K562 (cell line): ENCODE data around the gene POLR3G. TPM values are rescaled to one million over a fixed set of nuclear protein-coding genes. Genes with fewer than 3 reads are reported as not detected.

Experiments
- ATAC-seq: fragments of 200-7000 bp; cut with Tn5 transposase; 3 replicates; pipeline ENCODE4 v1.9.1; 2020; ENCODE audit warnings: moderate library complexity
- BruUV-seq: library from RNA; stranded (reverse); fragments of 400-500 nt; replicated peaks from 2 replicates; lab custom pipeline; 2021; lab: Mats Ljungman, UMichigan
- CTCF ChIA-PET: fragments of 300-600 bp; formaldehyde crosslinking; extraction: SDS; loops from one replicate; lab custom pipeline; 2021; ENCODE audit warnings: low intra/inter-chr PET ratio; lab: Yijun Ruan, JAX
- POLR2A ChIA-PET: fragments of 300-600, 350-650 bp; sonication (Branson Sonifier 250); formaldehyde crosslinking; extraction: SDS; loops from one replicate; lab custom pipeline; 2021; ENCODE audit warnings: antibody characterized with exemption, inconsistent platforms; lab: Yijun Ruan, JAX
- DNase-seq, 4 experiments: peaks; one replicate each; pipeline versions ENCODE4 v3.0.0 to v3.0.0-alpha.2; 2011 to 2018; ENCODE audit warnings: low spot score in 3 of 4, mixed read lengths in 3 of 4; ENCODE audit errors: extremely low read depth in 1 of 4
- FAIRE-seq: peaks from 2 replicates; lab custom pipeline; 2011; peaks lifted over from hg19 to GRCh38; lab: Jason Lieb, UNC
- H2AFZ ChIP-seq: 2 replicates; pipeline ENCODE4 v1.6.0; 2011; ENCODE audit warnings: low read depth, low read length, control low read depth, inconsistent platforms
- H3K27ac ChIP-seq: fragments of 200-600 bp; 3 replicates; pipeline ENCODE4 v1.8.0; 2011; ENCODE audit warnings: low read depth, mild to moderate bottlenecking, control low read depth, inconsistent platforms, low read length, moderate library complexity, mixed read lengths; ENCODE audit errors: extremely low read depth
- H3K27me3 ChIP-seq, 2 experiments: fragments of 300-600 bp in 1 of 2; 2 replicates in 1 of 2; 3 replicates in 1 of 2; pipeline versions ENCODE4 v1.6.0 to v1.8.0; 2011; ENCODE audit warnings: inconsistent platforms in 2 of 2, low read length in 2 of 2, mild to moderate bottlenecking in 1 of 2, mixed read lengths in 1 of 2, moderate library complexity in 1 of 2; ENCODE audit not compliant: control insufficient read depth in 2 of 2, insufficient read depth in 2 of 2
- H3K36me3 ChIP-seq: fragments of 300-600 bp; 3 replicates; pipeline ENCODE4 v1.8.0; 2011; ENCODE audit warnings: mild to moderate bottlenecking, low read length, inconsistent platforms; ENCODE audit not compliant: control insufficient read depth, insufficient read depth
- H3K4me1 ChIP-seq, 2 experiments: fragments of 200-600 bp in 1 of 2; replicated peaks in 1 of 2; 2 replicates in 1 of 2; 3 replicates in 1 of 2; pipeline versions ENCODE4 v1.5.1 to v1.8.0; 2011; ENCODE audit warnings: inconsistent platforms in 2 of 2, low read length in 2 of 2, mild to moderate bottlenecking in 1 of 2, mixed read lengths in 1 of 2, moderate library complexity in 1 of 2; ENCODE audit not compliant: control insufficient read depth in 2 of 2, insufficient read depth in 2 of 2
- H3K4me2 ChIP-seq: 2 replicates; pipeline ENCODE4 v1.6.1; 2011; ENCODE audit warnings: low read length, control low read depth, inconsistent platforms, mixed read lengths; ENCODE audit not compliant: insufficient read depth
- H3K4me3 ChIP-seq: fragments of 200-600 bp; sonication (generic), shearing (Covaris generic); 2 replicates; pipeline ENCODE4 v1.5.1; 2016; ENCODE audit warnings: control low read depth, inconsistent platforms
- H3K79me2 ChIP-seq: fragments of 200-600 bp; 3 replicates; pipeline ENCODE4 v1.8.0; 2011; ENCODE audit warnings: low read length, inconsistent platforms; ENCODE audit not compliant: control insufficient read depth, insufficient read depth
- H3K9ac ChIP-seq, 2 experiments: 2 replicates each; pipeline versions ENCODE4 v1.6.0 to v1.6.1; 2011; ENCODE audit warnings: low read depth in 2 of 2, low read length in 2 of 2, control low read depth in 1 of 2, inconsistent platforms in 1 of 2, mild to moderate bottlenecking in 1 of 2, mixed read lengths in 1 of 2; ENCODE audit not compliant: insufficient read depth in 1 of 2
- H3K9me1 ChIP-seq: one replicate; pipeline ENCODE4 v1.6.0; 2011; ENCODE audit warnings: inconsistent platforms, mild to moderate bottlenecking, low read length, moderate library complexity; ENCODE audit not compliant: control insufficient read depth, insufficient read depth
- H3K9me3 ChIP-seq: replicated peaks from 2 replicates; pipeline ENCODE4 v1.5.1; 2011; ENCODE audit warnings: low read depth, low read length, inconsistent platforms; ENCODE audit not compliant: control insufficient read depth, insufficient read depth
- H4K20me1 ChIP-seq: replicated peaks from 2 replicates; pipeline ENCODE4 v1.6.1; 2011; ENCODE audit warnings: low read length, inconsistent platforms, mixed read lengths; ENCODE audit not compliant: control insufficient read depth, insufficient read depth
- NFIC ChIP-seq: fragments of 450-650 bp; IDR thresholded peaks from 2 replicates; pipeline ENCODE4 v1.6.1; 2017; ENCODE audit warnings: mild to moderate bottlenecking, inconsistent platforms
- whole genome bisulfite sequencing: fragments of 100-300 bp; shearing (Covaris generic); methylation state at CpG from one replicate; pipeline ENCODE4 v1.1.6; 2016; ENCODE audit warnings: low coverage, mixed read lengths; ENCODE audit not compliant: insufficient coverage; ENCODE audit errors: missing lambda C conversion rate; 5-methylcytosine and 5-hydroxymethylcytosine counted together
- in situ Hi-C: fragments of 300-500 bp; cut with MboI; formaldehyde crosslinking; loops from 4 replicates; pipeline ENCODE4 v1.15.0; 2018; ENCODE audit warnings: inconsistent platforms, mixed read lengths
- intact Hi-C: fragments of 100-400 bp; cut with micrococcal nuclease; formaldehyde crosslinking; loops from 2 replicates; pipeline ENCODE4 v1.14.2; 2022
- polyA plus RNA-seq, 8 experiments: library from polyadenylated mRNA; depleted of rRNA in 4 of 8; stranded (reverse) in 5 of 8; unstranded in 3 of 8; fragments of >200 nt; fragmentation: Nextera tagmentation in 2 of 8; fragmentation: Illumina TruSeq in 1 of 8; extraction: Ambion mirVana in 2 of 8; extraction: Trizol in 1 of 8; gene quantifications; 2 replicates each; pipeline versions ENCODE4 v1.2.1 to v1.2.3, GENCODE V29; 2011 to 2014; ENCODE audit warnings: inconsistent platforms in 1 of 8, missing spikeins in 1 of 8
- total RNA-seq, 7 experiments: library from RNA; depleted of rRNA in 6 of 7; stranded (reverse); fragments of >200 nt in 6 of 7; fragmentation: Illumina TruSeq in 2 of 7; extraction: Trizol in 2 of 7; gene quantifications; 2 replicates each; pipeline versions ENCODE4 v1.2.1 to v1.2.3, GENCODE V29; 2011 to 2021; ENCODE audit warnings: low replicate concordance in 1 of 7
- TF ChIP-seq, protein P1 (sequence below): fragments of 250-450 bp; sonication (Bioruptor Pico); IDR thresholded peaks from 2 replicates; pipeline ENCODE4 v1.4.0; 2020; ENCODE audit warnings: mild to moderate bottlenecking, moderate library complexity, borderline replicate concordance
- TF ChIP-seq, protein P2 (sequence below), 2 experiments: IDR thresholded peaks in 1 of 2; conservative IDR thresholded peaks in 1 of 2; 2 replicates each; pipeline ENCODE4 v1.6.1; 2016; ENCODE audit warnings: low read depth in 2 of 2, mild to moderate bottlenecking in 1 of 2, missing compliant biosample characterization in 1 of 2, missing genetic modification characterization in 1 of 2, moderate library complexity in 1 of 2
- TF ChIP-seq, protein P3 (sequence below): fragments of 450-650 bp; IDR thresholded peaks from 2 replicates; pipeline ENCODE4 v1.6.1; 2016; ENCODE audit warnings: borderline replicate concordance

The POLR3G gene
- total and polyA plus RNA-seq, 9 of the 15 experiments (the other 6 are each of a cell fraction or from before 2014, with no cell fraction given), result 39.0 to 111 (median 59.0) TPM

DNA sequence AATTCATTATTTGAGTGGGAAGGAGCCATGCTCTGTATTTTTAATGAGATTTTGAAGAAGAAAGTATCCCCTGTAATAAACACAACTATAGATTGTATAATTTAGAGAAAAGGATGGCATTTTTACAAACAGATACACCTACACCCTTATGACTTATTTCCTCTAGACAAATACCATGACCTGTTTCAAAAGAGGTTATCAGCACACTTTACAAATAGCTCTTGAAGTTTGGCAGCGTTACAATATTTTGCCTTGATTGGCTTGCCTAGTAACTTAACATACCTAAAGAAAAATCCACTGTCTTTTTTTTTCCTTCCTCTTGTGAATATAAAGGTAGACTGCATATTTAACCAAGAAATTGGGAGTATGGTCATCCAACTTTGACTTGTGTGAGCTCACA lies 36.6 kb upstream of the POLR3G start:
- BruUV-seq, result no TSS peak
- FAIRE-seq, result no peak

More for the DNA sequence above, 36.6 kb upstream of the POLR3G start:
- no peaks in the 10 kb centered on the region for H3K36me3 ChIP-seq
- H4K20me1 ChIP-seq, result no peaks in the 10 kb centered on the region
- no peak overlapping the region for H3K4me3 ChIP-seq
- H3K9me1 ChIP-seq, result no peaks in the 10 kb centered on the region
- TF ChIP-seq, protein P1, sequence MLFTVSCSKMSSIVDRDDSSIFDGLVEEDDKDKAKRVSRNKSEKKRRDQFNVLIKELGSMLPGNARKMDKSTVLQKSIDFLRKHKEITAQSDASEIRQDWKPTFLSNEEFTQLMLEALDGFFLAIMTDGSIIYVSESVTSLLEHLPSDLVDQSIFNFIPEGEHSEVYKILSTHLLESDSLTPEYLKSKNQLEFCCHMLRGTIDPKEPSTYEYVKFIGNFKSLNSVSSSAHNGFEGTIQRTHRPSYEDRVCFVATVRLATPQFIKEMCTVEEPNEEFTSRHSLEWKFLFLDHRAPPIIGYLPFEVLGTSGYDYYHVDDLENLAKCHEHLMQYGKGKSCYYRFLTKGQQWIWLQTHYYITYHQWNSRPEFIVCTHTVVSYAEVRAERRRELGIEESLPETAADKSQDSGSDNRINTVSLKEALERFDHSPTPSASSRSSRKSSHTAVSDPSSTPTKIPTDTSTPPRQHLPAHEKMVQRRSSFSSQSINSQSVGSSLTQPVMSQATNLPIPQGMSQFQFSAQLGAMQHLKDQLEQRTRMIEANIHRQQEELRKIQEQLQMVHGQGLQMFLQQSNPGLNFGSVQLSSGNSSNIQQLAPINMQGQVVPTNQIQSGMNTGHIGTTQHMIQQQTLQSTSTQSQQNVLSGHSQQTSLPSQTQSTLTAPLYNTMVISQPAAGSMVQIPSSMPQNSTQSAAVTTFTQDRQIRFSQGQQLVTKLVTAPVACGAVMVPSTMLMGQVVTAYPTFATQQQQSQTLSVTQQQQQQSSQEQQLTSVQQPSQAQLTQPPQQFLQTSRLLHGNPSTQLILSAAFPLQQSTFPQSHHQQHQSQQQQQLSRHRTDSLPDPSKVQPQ, result no peak
- TF ChIP-seq, protein P2, sequence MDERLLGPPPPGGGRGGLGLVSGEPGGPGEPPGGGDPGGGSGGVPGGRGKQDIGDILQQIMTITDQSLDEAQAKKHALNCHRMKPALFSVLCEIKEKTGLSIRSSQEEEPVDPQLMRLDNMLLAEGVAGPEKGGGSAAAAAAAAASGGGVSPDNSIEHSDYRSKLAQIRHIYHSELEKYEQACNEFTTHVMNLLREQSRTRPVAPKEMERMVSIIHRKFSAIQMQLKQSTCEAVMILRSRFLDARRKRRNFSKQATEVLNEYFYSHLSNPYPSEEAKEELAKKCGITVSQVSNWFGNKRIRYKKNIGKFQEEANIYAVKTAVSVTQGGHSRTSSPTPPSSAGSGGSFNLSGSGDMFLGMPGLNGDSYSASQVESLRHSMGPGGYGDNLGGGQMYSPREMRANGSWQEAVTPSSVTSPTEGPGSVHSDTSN (CRISPR knock-in tag; IDR thresholded peaks at IDR 0.05; ENCODE audit: low read depth), result no peak
- TF ChIP-seq, protein P2 (tag; conservative IDR thresholded peaks at IDR 0.05; ENCODE audit: low read depth), result 0 out of 2 replicates have a peak, but pooled peaks have one; percentile 6
- TF ChIP-seq, protein P3, sequence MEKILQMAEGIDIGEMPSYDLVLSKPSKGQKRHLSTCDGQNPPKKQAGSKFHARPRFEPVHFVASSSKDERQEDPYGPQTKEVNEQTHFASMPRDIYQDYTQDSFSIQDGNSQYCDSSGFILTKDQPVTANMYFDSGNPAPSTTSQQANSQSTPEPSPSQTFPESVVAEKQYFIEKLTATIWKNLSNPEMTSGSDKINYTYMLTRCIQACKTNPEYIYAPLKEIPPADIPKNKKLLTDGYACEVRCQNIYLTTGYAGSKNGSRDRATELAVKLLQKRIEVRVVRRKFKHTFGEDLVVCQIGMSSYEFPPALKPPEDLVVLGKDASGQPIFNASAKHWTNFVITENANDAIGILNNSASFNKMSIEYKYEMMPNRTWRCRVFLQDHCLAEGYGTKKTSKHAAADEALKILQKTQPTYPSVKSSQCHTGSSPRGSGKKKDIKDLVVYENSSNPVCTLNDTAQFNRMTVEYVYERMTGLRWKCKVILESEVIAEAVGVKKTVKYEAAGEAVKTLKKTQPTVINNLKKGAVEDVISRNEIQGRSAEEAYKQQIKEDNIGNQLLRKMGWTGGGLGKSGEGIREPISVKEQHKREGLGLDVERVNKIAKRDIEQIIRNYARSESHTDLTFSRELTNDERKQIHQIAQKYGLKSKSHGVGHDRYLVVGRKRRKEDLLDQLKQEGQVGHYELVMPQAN, result no peak
- TF ChIP-seq NFIC, result peak; percentile 46; the same call in 1 of the 2 replicates
- CTCF ChIA-PET, result interaction anchor here (1.2 to 2.7 kb wide), 3 partner anchors 92 to 345 kb away, joined by 4 to 22 read pairs (median 10); partner anchors contain the start of gene LYSMD3
- POLR2A ChIA-PET, result interaction anchor here (0.6 to 2.2 kb wide), 6 partner anchors 8 to 136 kb away, joined by 3 to 11 read pairs (median 4); partner anchors contain the start of gene CETN3
- intact Hi-C loops, result no loop called here
- no peak overlapping the region for H3K9ac ChIP-seq
- no peaks in the 10 kb centered on the region for H3K79me2 ChIP-seq
- in situ Hi-C loops, result loop anchor here (10.0 kb wide), 1 partner anchor 167 kb away; no protein-coding TSS in a partner anchor
- 0% methylated on average over 1 of the region's 1 CpG for WGBS
- DNase-seq (peak in 1 of 4 experiments; percentile 15), ATAC-seq (no peak)
- H3K4me1 ChIP-seq, result peaks cover 0 to 7% of the 10 kb centered on the region in 2 experiments; a peak in 2 of 5 replicates
- no peak overlapping the region for H2AFZ ChIP-seq
- no peaks in the 10 kb centered on the region for H3K9me3 ChIP-seq
- H3K4me2 ChIP-seq, result no peak overlapping the region
- H3K27me3 ChIP-seq, result no peaks in the 10 kb centered on the region
- no peak overlapping the region for H3K27ac ChIP-seq
